NCI-H748 treated with DMSO at 0.1 percent for 48 hours (cell line): Measurements from ENCODE around the gene EMP1.

Source experiments
- DNase-seq: peaks from one replicate; lab custom pipeline; 2025; lab: John Stamatoyannopoulos, UW

EMP1 gene, protein sequence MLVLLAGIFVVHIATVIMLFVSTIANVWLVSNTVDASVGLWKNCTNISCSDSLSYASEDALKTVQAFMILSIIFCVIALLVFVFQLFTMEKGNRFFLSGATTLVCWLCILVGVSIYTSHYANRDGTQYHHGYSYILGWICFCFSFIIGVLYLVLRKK

DNA sequence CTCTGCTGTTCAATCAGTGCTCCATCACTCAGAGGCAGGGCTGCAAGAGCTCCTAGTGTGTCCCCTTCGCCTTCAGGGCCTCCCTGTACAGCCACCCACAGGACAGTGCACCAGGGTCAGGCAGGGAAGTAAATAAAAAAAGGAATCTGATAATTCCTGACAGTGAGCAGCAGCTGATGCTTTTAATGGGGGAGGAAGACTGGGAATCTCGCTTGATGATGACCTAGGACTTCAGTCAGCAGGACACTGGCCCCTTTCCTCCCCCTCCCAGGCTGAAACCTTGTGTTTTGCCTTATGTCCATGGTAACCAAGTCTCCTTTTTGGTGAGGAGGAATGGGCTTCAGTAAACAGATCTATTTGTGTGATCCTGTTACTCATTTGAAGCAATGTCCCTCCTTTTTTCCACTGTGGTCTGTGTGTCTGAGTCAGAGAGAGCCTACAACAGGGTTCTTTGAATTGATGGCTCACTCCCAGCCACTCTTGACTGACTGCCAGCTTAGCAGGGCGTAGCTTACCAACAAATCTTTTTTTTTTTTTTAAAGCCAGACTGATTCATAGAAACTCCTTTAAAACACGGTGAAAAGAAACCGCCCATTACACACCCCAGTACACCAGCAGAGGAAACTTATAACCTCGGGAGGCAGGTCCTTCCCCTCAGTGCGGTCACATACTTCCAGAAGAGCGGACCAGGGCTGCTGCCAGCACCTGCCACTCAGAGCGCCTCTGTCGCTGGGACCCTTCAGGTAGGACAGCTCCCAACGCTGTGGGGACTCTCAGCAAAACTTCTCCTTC is at the start of gene EMP1:
Gene EMP1, plus strand, starts transcription at position 597 of the 792 bp plus-strand sequence. CDS start 14,785 bp downstream, outside the sequence.
- DNase-seq, result no peak

GRCh38 chr12:13147688-13148484 is 48.6 kb upstream of the EMP1 start:
- DNase-seq, result no peak

GRCh38 chr12:13148485-13148847 is 48.1 kb upstream of the EMP1 start:
- DNase-seq, result no peak

DNA sequence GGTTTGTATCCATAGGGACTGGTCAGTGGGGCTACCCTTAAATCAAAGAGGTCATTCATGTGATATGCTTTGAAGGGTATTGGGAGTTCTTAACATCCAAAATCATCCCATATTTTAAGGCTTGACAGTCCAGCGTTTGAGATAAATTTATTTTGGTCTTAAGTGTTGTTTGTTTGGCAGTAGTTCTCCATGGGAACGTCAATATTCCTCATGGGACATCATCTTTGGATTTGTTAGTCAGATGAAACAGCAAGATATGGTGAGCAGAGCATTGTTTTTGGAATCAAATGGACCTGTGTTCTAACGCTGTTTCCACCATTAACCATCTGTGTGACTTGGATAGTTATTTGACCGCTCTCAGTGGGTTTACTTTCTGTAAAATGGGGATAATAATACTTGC is 47.1 kb upstream of the EMP1 start:
- no peak for DNase-seq

DNA sequence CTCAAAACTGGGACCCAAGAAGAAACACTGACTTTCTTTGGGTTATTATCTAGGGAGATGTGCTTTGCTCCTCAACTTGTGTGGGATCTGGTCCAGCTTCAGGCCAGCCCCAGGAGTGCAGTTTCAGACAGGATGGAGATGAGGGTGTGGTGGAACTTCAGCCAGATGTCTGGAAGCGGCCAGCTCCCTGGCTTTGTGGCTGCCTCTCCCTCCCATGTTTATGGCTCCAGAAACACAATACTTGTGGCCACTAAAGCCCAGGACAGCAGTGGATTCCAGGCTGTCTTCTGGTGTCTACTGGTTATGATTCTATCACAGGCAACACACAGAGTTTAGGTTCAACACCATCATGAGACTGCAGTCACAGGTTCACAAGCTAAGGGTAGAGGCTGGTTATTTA is 44.2 kb upstream of the EMP1 start:
- no peak for DNase-seq

- no peak for DNase-seq
These were observed 43.8 kb upstream of the EMP1 start for GRCh38 chr12:13152756-13153155.

DNA sequence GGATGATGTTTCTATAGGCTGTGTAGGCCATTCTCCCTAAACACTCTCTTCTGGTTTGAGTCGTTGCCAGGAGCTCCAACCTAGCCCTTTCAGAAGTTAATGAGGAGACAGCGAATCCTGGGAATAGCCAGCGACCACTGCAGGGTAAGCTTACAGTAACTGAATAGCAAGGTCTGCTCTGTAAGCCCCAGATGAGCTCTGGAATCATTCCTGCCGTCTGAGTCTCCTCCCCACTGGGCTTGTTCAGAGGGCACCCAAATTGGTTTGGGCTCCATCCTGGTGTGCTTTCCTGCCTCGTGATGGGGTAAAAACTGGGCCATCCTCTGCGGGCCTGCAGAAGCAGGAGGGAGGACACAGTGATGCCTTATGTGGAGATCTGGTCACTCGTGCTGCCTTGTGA is 43.3 kb upstream of the EMP1 start:
- no peak for DNase-seq

- DNase-seq, result no peak
These were observed 42.4 kb upstream of the EMP1 start for GRCh38 chr12:13154027-13154538.

DNA sequence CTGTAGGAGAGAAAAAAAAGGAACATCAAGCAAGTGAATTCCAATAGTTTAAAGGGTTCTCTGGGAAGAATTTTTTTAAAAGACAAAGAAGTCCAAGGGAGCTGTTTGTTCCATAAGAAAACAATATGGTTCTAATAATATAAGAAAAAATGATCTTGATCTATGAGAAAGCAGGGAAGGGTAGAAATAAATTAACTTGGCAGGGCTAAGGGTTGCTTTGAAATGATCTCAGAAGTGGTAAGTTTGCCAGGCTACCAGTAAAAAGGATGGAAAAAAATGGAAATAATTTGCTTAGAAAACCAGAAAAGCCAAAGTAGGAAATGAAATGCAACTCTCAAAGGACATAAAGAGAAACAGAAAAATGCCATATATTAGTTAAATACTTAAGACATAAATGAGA is 41.7 kb upstream of the EMP1 start:
- DNase-seq, result no peak

DNA sequence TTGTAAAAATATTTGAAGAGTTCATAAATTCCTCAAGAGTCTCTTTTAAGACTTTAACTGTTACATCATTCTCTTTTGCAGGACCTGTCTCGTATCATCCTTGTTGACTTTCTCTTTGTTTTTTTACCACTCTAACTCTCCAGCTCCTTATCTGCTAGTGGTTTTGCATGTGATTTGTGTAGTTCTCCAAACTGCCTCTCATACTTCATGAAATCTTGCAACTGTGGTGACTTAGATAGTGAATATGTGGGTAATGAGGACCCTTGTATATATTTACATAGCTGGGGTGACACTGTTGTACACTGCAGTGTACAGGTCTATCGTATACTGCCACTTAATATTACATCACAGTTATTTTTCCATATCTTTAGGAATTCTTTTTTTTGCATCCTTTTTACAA is 40.2 kb upstream of the EMP1 start:
- DNase-seq, result no peak

GRCh38 chr12:13161172-13161571 is 35.4 kb upstream of the EMP1 start:
- no peak for DNase-seq

GRCh38 chr12:13162904-13163303 is 33.6 kb upstream of the EMP1 start:
- no peak for DNase-seq

DNA sequence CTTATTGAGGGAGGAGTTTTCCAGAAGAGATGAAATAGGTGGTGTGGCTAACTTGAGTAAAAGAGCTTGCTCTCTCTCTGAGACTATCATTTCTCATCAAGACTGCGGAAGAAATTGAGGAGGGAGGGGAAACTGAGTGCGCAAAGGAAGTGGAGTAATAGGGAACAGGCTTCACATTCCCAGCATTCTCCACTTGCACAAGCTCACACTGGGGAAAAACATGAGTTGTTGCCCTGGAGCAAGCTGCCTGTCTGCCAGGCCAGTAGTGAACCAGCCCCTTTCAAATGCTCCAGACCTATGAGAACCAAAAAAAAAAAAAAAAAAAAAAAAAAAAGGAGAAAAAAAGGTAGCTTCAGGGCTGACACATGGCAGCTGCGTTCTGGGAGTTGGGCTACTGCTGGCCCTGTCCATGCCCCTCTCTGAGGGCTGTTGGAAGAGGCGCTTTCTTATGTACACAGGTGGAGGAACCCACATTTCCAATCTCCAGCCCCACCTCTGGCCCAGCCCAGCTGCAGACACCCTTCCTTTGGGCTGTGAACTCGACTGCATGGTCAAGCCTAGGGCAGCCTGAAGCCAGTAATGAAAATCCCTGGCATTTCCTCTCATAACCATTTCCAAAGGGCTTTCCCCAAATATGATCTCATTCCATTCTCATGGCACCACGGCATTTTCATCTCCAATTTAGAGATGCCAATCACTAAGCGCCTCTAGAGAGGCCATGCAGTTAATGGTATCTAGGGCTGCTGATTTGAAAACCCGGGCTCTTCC is 32.5 kb upstream of the EMP1 start:
- DNase-seq, result no peak

DNA sequence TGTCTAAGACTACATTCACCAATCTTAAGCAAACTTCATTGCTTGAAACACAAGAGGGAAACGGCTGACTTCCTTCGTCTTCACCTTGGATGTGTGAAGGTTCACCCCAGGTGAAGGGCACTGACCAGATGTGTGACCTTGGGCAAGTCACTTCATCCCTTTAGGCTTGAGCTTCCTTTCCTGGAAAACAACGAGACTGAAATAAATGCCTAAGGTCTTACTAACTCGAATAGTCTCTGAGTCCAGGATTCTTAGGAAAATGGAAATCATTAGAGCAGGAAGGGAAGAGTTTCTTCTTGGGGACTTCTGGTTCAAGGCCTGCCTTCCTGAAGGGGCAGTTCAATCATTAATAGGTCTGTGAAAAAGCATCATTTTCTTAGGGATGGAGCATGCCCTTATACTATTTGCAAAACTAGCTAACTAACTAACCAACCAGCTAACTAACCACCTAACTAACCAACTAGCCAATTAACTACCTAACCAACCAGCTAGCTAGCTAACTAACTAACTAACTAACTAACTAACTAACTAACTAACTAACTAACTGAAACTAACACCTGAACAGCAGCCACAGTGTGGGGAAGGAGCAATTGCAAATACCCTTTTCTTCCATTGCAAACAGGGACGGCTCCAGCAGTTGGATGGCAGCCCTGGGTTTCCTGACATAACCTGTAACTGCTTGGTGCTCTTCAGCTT is 31.5 kb upstream of the EMP1 start:
- no peak for DNase-seq

- DNase-seq, result no peak
These were observed 30.9 kb upstream of the EMP1 start for GRCh38 chr12:13165617-13166041.

DNA sequence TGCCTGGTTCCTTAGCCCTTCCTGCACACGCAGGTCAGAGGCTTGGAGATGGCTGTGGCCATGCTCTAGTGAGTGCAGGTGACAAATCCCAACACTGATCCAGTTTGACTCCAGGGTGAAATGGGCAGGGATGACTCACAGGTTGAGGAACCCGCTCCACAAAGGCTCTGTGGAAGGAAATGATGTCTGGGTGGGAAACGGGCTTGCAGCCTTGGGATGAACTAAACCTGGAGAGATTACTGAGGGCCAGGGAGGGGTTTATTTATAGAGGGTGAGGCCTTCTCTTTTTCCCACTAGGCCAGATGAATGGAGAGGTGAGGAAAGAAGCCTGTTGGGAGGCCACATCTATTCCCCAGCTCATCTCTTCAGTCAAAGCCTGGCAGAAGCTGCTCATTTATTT is 29.3 kb upstream of the EMP1 start:
- DNase-seq, result no peak

- DNase-seq, result no peak
These were observed 28.6 kb upstream of the EMP1 start for GRCh38 chr12:13167906-13168305.

DNA sequence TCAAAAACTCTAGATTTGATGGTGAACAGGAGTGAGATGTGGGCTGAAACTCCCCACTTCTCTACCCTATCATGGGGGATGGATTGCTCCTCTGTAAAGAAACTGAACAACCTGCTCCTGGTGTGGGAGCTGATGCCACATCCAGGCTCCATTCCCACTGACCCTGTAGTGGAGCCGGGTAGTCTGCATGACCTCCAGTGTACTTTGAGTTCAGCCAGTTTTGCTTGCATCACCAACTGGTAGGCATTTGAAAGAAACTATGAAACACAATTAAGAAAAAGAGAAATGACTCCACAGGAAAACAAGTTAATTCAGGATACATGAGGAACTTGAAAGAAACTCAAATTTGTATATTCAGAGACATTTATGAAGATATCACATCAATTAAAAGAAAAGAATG is 27.3 kb upstream of the EMP1 start:
- no peak for DNase-seq

DNA sequence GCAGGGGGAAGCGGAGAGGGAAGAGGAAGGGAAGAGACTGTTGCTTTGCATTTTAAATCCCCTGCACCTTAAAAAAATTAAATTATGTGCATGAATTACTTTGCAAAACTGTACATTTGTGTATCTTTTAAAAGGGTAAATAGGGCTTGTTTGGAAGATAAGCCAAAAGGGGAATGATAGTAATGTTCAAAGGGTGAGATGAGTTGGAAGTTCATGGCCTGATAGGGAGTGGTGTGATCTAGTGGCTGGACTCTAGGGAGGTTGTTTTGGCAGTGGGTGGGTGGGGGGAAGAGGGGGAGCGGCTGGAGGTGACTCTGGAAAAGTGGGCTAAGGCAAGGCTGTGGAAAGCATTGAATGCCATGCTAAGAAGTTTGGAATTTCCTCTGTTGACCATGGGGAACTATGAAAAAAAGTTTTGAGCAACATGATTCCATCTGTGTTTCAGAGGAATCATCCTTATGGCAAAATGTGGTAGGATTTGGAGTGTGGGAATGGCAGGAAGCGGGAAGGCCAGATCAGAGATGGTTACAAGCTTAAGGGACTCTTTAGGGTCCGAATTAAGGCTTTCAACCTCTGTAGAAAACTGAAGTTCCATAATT is 25.5 kb upstream of the EMP1 start:
- no peak for DNase-seq

DNA sequence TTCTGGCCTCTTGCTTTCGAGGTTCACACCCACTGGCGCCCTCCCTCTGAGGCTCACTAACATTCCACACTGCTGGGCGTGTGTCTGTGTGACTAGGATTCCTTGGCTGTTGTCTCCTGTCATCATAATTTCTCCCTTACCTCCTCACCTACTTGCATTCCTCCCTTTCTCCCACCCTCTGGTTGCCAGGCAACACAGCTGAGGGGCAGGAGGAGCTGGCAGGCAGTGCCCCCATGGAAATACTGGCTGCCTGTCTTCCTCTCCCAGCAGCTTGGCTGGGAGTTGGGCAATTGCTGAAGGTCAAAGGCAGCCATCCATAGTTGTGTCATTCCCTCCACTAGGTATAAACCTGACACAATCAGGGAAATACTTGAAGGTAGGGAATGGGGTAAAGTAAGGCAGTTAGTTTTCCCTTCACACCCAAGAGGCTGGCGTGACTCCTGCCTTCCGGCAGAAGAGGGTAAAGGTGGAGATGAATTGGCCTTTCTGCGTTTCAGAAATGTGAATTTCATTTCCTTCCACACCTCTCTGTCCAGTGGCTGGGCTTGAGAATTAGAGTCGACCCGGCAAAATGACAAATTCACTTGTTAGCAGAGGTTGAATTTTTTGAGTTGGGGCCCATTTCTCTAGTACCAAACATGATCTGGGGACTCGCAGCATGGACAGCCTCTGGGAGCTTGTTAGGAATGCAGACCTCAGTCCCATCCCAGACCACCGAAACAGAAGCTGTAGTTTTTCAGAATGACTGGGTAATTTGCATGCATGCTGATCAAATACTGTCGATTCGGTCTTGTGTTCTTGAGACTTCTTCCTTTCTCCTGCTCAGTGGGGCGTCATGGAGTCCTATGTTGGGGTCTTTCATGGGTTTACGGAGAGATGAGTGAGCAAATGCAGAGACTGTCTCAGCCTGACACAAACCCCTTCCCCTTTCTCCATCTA is 24.3 kb upstream of the EMP1 start:
- DNase-seq, result no peak
